ENCODE results near the gene SEC14L5.

The SEC14L5 gene

GRCh38 chr16:4987250-4987579 lies 29.1 kb downstream of the SEC14L5 start:
- no peak for DNase-seq (ENCODE audit: low read depth)

GRCh38 chr16:4987580-4988374 lies 29.6 kb downstream of the SEC14L5 start:
- no peak for DNase-seq (ENCODE audit: low read depth)

- no peak for DNase-seq (ENCODE audit: low read depth)
Observed at GRCh38 chr16:4988647-4989046, 30.5 kb downstream of the SEC14L5 start.

GRCh38 chr16:4989391-4990006 lies 31.4 kb downstream of the SEC14L5 start:
- DNase-seq (ENCODE audit: low read depth) = no peak

- DNase-seq (ENCODE audit: low read depth) = no peak
Observed at GRCh38 chr16:4990415-4990814, 32.3 kb downstream of the SEC14L5 start.

- no peak for DNase-seq (ENCODE audit: low read depth)
Observed at GRCh38 chr16:4991754-4992153, 33.6 kb downstream of the SEC14L5 start.

- no peak for DNase-seq (ENCODE audit: low read depth)
Observed at GRCh38 chr16:4994719-4995434, 36.7 kb downstream of the SEC14L5 start.

- DNase-seq (ENCODE audit: low read depth) = no peak
Observed at GRCh38 chr16:5000573-5001001, 42.5 kb downstream of the SEC14L5 start.

- DNase-seq (ENCODE audit: low read depth) = no peak
Observed at GRCh38 chr16:5001571-5001970, 43.4 kb downstream of the SEC14L5 start.

GRCh38 chr16:5001986-5002385 lies 43.9 kb downstream of the SEC14L5 start:
- no peak for DNase-seq (ENCODE audit: low read depth)

GRCh38 chr16:5002699-5003143 lies 44.6 kb downstream of the SEC14L5 start:
- no peak for DNase-seq (ENCODE audit: low read depth)

- DNase-seq (ENCODE audit: low read depth) = no peak
Observed at GRCh38 chr16:5003211-5003610, 45.1 kb downstream of the SEC14L5 start.

- DNase-seq (ENCODE audit: low read depth) = no peak
Observed at GRCh38 chr16:5003828-5004227, 45.7 kb downstream of the SEC14L5 start.

GRCh38 chr16:5004311-5004710 lies 46.2 kb downstream of the SEC14L5 start:
- no peak for DNase-seq (ENCODE audit: low read depth)

- no peak for DNase-seq (ENCODE audit: low read depth)
Observed at GRCh38 chr16:5005916-5006315, 47.8 kb downstream of the SEC14L5 start.

- DNase-seq (ENCODE audit: low read depth) = no peak
Observed at GRCh38 chr16:5006348-5007193, 48.4 kb downstream of the SEC14L5 start.

- no peak for DNase-seq (ENCODE audit: low read depth)
Observed at GRCh38 chr16:5007256-5007655, 49.1 kb downstream of the SEC14L5 start.

- DNase-seq (ENCODE audit: low read depth) = no peak
Observed at GRCh38 chr16:5008311-5008731, 50.2 kb downstream of the SEC14L5 start.

GRCh38 chr16:5010576-5011329 lies 52.6 kb downstream of the SEC14L5 start:
- no peak for DNase-seq (ENCODE audit: low read depth)

GRCh38 chr16:5011637-5012036 lies 53.5 kb downstream of the SEC14L5 start:
- DNase-seq (ENCODE audit: low read depth) = no peak

- no peak for DNase-seq (ENCODE audit: low read depth)
Observed at GRCh38 chr16:5012887-5013286, 54.8 kb downstream of the SEC14L5 start.

Measured in stimulated activated CD8-positive, alpha-beta memory T cell treated with anti-CD3 and anti-CD28 coated beads, Interleukin-7, amount 100 ng/mL, for 24 hours (primary cell).